Measurements from ENCODE around the gene PPM1A.

Gene PPM1A

DNA sequence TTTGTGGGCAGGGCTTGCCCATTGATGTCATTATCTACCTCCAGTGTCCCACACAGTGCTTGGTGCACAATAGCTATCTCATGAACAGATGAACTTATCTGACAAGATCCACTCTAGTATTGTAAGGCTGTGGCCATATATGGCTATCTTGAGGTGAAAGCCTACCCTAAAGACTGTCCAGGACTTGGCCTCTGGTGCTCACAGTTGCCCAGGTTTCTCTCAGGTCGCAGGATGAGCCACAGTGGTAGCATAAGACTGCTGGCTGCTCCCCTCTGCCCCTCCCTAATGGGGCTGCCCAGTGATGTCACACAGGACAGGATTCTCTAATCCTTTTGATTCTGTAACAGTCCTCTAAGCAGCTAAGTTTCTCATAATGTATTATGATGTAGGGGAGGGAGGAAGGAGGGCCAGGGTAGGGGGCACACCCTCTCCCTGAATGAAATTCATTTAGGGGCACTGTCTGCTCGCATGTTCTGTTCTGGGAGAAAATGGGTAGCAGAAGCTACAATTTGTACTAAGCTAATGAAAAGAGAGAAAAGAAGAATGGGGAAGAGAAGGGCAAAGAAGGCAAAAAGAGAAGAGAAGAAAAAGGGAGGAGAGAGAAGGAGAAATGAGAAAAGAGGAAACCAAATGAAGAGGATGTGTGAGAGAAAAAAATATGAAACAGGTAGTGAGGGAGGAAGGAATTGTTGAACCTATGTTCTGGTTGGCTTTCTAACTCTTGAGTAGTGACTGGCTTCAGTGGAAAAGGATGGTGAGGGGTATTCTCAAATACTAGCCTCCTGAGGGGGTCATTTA lies 3.4 kb upstream of the PPM1A start:
- H3K36me3 Mint-ChIP-seq = peaks cover 1% of the 10 kb centered on the region
- H3K27me3 Mint-ChIP-seq = no peaks in the 10 kb centered on the region
- no peak overlapping the region for H3K27ac Mint-ChIP-seq
- H3K9me3 Mint-ChIP-seq = no peaks in the 10 kb centered on the region
- H3K4me3 Mint-ChIP-seq = no peak overlapping the region
- H3K4me1 Mint-ChIP-seq = peaks cover 28% of the 10 kb centered on the region

GRCh38 chr14:60247994-60248696 lies 876 bp upstream of the PPM1A start:
- no peaks in the 10 kb centered on the region for H3K9me3 Mint-ChIP-seq

DNA sequence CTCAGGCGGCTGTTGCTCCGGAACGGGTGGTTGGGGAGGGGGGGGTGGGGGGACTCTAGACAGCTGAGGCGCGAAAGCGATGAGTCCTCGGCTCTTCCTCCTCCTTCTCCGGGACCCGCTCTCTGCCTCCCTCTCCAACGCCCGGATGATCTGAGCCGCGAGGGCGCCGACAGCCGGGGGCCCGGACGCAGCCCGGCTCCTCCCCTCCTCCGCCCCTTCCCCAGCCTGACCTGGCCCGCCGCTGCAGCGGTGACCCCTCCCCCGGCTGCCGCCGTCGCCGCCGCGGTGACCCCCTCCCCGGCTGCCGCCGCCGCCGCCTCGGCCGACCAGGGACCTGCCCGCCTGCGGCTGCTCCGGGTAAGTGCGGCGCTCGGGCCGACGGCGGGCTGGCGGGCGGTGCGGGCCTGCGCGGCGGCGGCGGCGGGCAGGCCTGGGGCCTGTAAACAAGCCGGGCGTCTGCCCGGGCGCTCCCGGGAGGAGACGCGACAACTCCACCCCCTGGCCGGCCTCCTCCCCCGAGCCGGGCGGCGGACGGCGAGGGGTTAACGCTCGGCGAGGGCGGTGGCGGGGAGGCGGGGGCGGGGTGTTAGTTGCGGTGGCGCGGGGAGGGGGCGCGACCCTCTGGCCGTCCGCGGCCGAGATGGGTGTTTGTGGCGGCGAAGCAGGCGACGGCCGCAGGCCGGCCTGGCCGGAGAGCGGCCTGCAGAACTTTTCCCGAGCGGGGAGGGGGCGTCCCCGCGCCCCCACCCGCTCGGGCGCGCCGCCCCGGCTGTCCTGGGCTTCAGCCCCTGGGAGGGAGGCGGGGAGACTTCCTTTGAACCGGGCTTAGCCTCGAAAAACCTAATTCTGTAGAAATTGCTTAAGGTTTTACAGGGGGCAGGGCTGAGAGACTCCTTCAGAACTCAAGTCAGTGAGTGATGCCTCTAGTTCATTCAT lies 568 bp downstream of the PPM1A start:
- Mint-ChIP-seq H3K4me1 (peaks cover 65% of the 10 kb centered on the region), H3K4me3 (peak overlapping the region; percentile 94), H3K27ac (peak overlapping the region; percentile 79), H3K27me3 (no peaks in the 10 kb centered on the region), H3K36me3 (peaks cover 1% of the 10 kb centered on the region), H3K9me3 (no peaks in the 10 kb centered on the region)

More at GRCh38 chr14:60247994-60248696, 876 bp upstream of the PPM1A start:
- peak overlapping the region; percentile 100 for H3K27ac Mint-ChIP-seq
- peaks cover 54% of the 10 kb centered on the region for H3K4me1 Mint-ChIP-seq
- no peaks in the 10 kb centered on the region for H3K27me3 Mint-ChIP-seq
- peaks cover 1% of the 10 kb centered on the region for H3K36me3 Mint-ChIP-seq
- H3K4me3 Mint-ChIP-seq = peak overlapping the region; percentile 97

GRCh38 chr14:60250257-60251035 lies 1.4 kb downstream of the PPM1A start:
- Mint-ChIP-seq H3K27me3 (no peaks in the 10 kb centered on the region), H3K27ac (peak overlapping the region; percentile 79), H3K9me3 (no peaks in the 10 kb centered on the region), H3K4me1 (peaks cover 69% of the 10 kb centered on the region), H3K4me3 (peak overlapping the region; percentile 94), H3K36me3 (peaks cover 3% of the 10 kb centered on the region)

- no peak overlapping the region for H3K27ac Mint-ChIP-seq
- no peaks in the 10 kb centered on the region for H3K27me3 Mint-ChIP-seq
- H3K36me3 Mint-ChIP-seq = peaks cover 6% of the 10 kb centered on the region
- peaks cover 76% of the 10 kb centered on the region for H3K4me1 Mint-ChIP-seq
- no peaks in the 10 kb centered on the region for H3K9me3 Mint-ChIP-seq
- peak overlapping the region; percentile 56 for H3K4me3 Mint-ChIP-seq
These were observed 2.9 kb downstream of the PPM1A start for GRCh38 chr14:60251877-60252276.

- Mint-ChIP-seq H3K27ac (peak overlapping the region; percentile 56), H3K36me3 (peaks cover 6% of the 10 kb centered on the region), H3K27me3 (no peaks in the 10 kb centered on the region), H3K9me3 (no peaks in the 10 kb centered on the region), H3K4me1 (peaks cover 77% of the 10 kb centered on the region), H3K4me3 (no peak overlapping the region)
These were observed 3.6 kb downstream of the PPM1A start for GRCh38 chr14:60252630-60253029.

- H3K27me3 Mint-ChIP-seq = no peaks in the 10 kb centered on the region
- no peaks in the 10 kb centered on the region for H3K9me3 Mint-ChIP-seq
- H3K4me1 Mint-ChIP-seq = peaks cover 79% of the 10 kb centered on the region
- H3K4me3 Mint-ChIP-seq = no peak overlapping the region
- no peak overlapping the region for H3K27ac Mint-ChIP-seq
- H3K36me3 Mint-ChIP-seq = peaks cover 5% of the 10 kb centered on the region
These were observed 4.6 kb downstream of the PPM1A start for GRCh38 chr14:60253649-60254048.

- peaks cover 84% of the 10 kb centered on the region for H3K4me1 Mint-ChIP-seq
These were observed 5.2 kb downstream of the PPM1A start for GRCh38 chr14:60254176-60254575.

GRCh38 chr14:60257865-60258264 lies 8.8 kb downstream of the PPM1A start:
- Mint-ChIP-seq H3K9me3 (no peaks in the 10 kb centered on the region), H3K4me3 (no peak overlapping the region), H3K36me3 (peaks cover 12% of the 10 kb centered on the region), H3K4me1 (peaks cover 80% of the 10 kb centered on the region), H3K27ac (no peak overlapping the region), H3K27me3 (no peaks in the 10 kb centered on the region)

More at GRCh38 chr14:60254176-60254575, 5.2 kb downstream of the PPM1A start:
- Mint-ChIP-seq H3K4me3 (no peak overlapping the region), H3K27me3 (no peaks in the 10 kb centered on the region), H3K36me3 (peaks cover 5% of the 10 kb centered on the region), H3K27ac (no peak overlapping the region), H3K9me3 (no peaks in the 10 kb centered on the region)

GRCh38 chr14:60265163-60265562 lies 16.1 kb downstream of the PPM1A start:
- Mint-ChIP-seq H3K9me3 (no peaks in the 10 kb centered on the region), H3K4me3 (no peak overlapping the region), H3K4me1 (peaks cover 58% of the 10 kb centered on the region), H3K27me3 (no peaks in the 10 kb centered on the region), H3K36me3 (peaks cover 25% of the 10 kb centered on the region), H3K27ac (no peak overlapping the region)

DNA sequence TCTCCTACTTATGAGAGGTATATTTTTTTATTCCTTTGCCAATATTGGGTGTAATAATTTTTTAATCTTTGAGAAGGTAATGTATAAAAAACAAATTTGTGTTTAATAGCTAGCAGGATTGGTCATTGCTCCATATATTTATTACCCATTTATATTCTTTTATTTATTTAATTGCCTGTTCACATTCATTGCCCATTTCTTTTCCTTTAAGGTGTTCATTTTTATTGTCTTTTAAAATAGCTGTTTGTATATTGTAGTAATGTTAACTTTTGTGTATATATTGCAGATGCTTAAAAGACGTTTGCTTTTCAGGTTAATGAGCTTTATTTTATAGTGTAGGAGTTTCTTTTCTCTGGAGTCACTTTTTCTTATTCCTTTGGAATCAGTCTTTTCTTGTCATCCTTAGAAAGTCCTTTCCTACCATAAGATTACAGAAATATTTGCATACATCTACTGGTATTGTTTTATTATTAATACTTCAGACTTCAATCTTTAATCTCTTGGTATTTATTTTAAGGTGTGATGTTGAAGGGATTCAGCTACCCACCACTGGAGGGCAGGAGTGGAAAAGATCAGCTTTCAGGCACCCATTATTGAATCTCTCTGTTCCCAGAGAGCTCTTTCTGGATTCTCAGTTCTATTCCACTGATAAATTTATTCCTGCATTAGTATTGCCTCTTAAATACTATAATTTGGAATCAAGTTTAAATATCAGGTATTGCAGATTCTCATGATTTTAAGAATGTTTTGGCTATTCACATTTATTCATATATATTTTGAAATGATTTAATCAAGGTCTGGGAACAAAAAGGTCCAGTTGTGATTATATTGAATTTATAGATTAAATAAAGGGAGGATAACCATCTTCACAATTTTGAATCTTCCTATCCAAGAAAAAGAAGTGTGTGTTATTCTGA lies 17.3 kb downstream of the PPM1A start:
- Mint-ChIP-seq H3K4me3 (no peak overlapping the region), H3K36me3 (peaks cover 26% of the 10 kb centered on the region), H3K27ac (no peak overlapping the region), H3K4me1 (peaks cover 55% of the 10 kb centered on the region), H3K27me3 (no peaks in the 10 kb centered on the region), H3K9me3 (no peaks in the 10 kb centered on the region)

GRCh38 chr14:60272177-60272576 lies 23.2 kb downstream of the PPM1A start:
- Mint-ChIP-seq H3K4me1 (peaks cover 78% of the 10 kb centered on the region), H3K9me3 (peaks cover 3% of the 10 kb centered on the region), H3K4me3 (no peak overlapping the region), H3K27ac (no peak overlapping the region), H3K27me3 (no peaks in the 10 kb centered on the region), H3K36me3 (peaks cover 24% of the 10 kb centered on the region)

GRCh38 chr14:60273956-60274355 lies 24.9 kb downstream of the PPM1A start:
- H3K4me1 Mint-ChIP-seq = peaks cover 78% of the 10 kb centered on the region
- H3K9me3 Mint-ChIP-seq = peaks cover 3% of the 10 kb centered on the region
- H3K4me3 Mint-ChIP-seq = no peak overlapping the region
- H3K27ac Mint-ChIP-seq = no peak overlapping the region
- peaks cover 20% of the 10 kb centered on the region for H3K36me3 Mint-ChIP-seq
- H3K27me3 Mint-ChIP-seq = no peaks in the 10 kb centered on the region

DNA sequence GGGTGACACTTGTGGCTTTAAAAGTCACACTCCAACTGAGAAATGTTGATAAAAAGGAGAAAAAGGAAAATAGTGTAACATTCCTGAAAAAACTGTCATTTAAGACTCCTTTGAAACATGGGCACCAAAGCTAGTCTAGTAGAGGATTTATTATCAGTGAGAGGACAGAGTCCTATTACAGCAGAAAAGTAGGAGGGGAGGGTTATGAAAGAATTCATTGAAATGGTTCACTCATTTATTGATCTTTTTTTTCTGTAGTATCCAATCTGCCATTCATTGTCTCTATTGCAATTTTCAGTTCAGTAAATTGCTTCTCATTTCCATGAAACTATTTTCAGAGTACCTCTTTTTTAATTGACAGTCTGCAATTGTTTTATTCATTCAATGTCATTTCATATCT lies 25.4 kb downstream of the PPM1A start:
- Mint-ChIP-seq H3K9me3 (peaks cover 3% of the 10 kb centered on the region), H3K36me3 (peaks cover 16% of the 10 kb centered on the region), H3K27me3 (no peaks in the 10 kb centered on the region), H3K4me1 (peaks cover 76% of the 10 kb centered on the region), H3K4me3 (no peak overlapping the region), H3K27ac (no peak overlapping the region)
